OCI-LY1 (cell line): ENCODE measurements around the gene RTRAF.

Experiments used
- H2AFZ ChIP-seq: fragments of 200-600 bp; sonication (generic), shearing (Covaris generic); 2 replicates; pipeline ENCODE4 v1.6.0; 2014; ENCODE audit warnings: antibody characterized with exemption, mild to moderate bottlenecking, low read length
- H3F3A ChIP-seq: fragments of 200-600 bp; sonication (generic), shearing (Covaris generic); 2 replicates; pipeline ENCODE4 v1.6.0; 2014; ENCODE audit warnings: mild to moderate bottlenecking, antibody characterized with exemption, low read length, moderate library complexity; ENCODE audit not compliant: insufficient read depth
- H3K27ac ChIP-seq: fragments of 200-600 bp; sonication (generic); 2 replicates; pipeline ENCODE4 v1.5.1; 2014; ENCODE audit warnings: low read length, mixed run types, mild to moderate bottlenecking, low read depth; ENCODE audit not compliant: poor library complexity, severe bottlenecking
- H3K27me3 ChIP-seq: fragments of 200-600 bp; sonication (generic); 2 replicates; pipeline ENCODE4 v1.6.0; 2014; ENCODE audit warnings: antibody characterized with exemption, mild to moderate bottlenecking, low read length, moderate library complexity; ENCODE audit not compliant: insufficient read depth
- H3K36me3 ChIP-seq: fragments of 200-600 bp; sonication (generic); 2 replicates; pipeline ENCODE4 v1.6.1; 2014; ENCODE audit warnings: mild to moderate bottlenecking, antibody characterized with exemption, low read length, moderate library complexity, mixed read lengths; ENCODE audit not compliant: insufficient read depth
- H3K4me1 ChIP-seq: fragments of 200-600 bp; sonication (generic); 2 replicates; pipeline ENCODE4 v1.5.1; 2014; ENCODE audit warnings: mild to moderate bottlenecking, low read length, moderate library complexity; ENCODE audit not compliant: insufficient read depth, severe bottlenecking
- H3K4me2 ChIP-seq: fragments of 200-600 bp; sonication (generic), shearing (Covaris generic); 2 replicates; pipeline ENCODE4 v1.6.1; 2014; ENCODE audit warnings: low read length
- H3K4me3 ChIP-seq: fragments of 200-600 bp; sonication (generic); 2 replicates; pipeline ENCODE4 v1.5.1; 2014; ENCODE audit warnings: low read length, low read depth, mild to moderate bottlenecking, mixed read lengths; ENCODE audit not compliant: poor library complexity, severe bottlenecking
- H3K79me2 ChIP-seq: fragments of 200-600 bp; shearing (Covaris generic); 2 replicates; pipeline ENCODE4 v1.6.1; 2016; ENCODE audit warnings: mixed run types, low read length, mixed read lengths; ENCODE audit not compliant: insufficient read depth
- H3K9ac ChIP-seq: fragments of 200-600 bp; sonication (generic), shearing (Covaris generic); 2 replicates; pipeline ENCODE4 v1.6.1; 2014; ENCODE audit warnings: mild to moderate bottlenecking, low read length, mixed read lengths
- H3K9me2 ChIP-seq: fragments of 200-600 bp; sonication (generic), shearing (Covaris generic); 2 replicates; pipeline ENCODE4 v1.6.1; 2014; ENCODE audit warnings: low read depth, mild to moderate bottlenecking, low read length, mixed read lengths
- H3K9me3 ChIP-seq: fragments of 200-600 bp; shearing (Covaris generic); 2 replicates; pipeline ENCODE4 v1.6.1; 2014; ENCODE audit warnings: low read length, mixed read lengths
- H4K20me1 ChIP-seq: fragments of 200-600 bp; sonication (generic), shearing (Covaris generic); 2 replicates; pipeline ENCODE4 v1.6.0; 2016; ENCODE audit warnings: mild to moderate bottlenecking, low read length; ENCODE audit not compliant: insufficient read depth
- CTCF ChIP-seq: fragments of 200-600 bp; sonication (generic), shearing (Covaris generic); IDR thresholded peaks from 2 replicates; pipeline ENCODE4 v1.5.1; 2017; ENCODE audit warnings: mild to moderate bottlenecking, antibody characterized with exemption, low read length, moderate library complexity, mixed read lengths
- EZH2 ChIP-seq: fragments of 200-600 bp; sonication (generic), shearing (Covaris generic); IDR thresholded peaks from 2 replicates; pipeline ENCODE4 v1.8.0; 2017; ENCODE audit warnings: borderline replicate concordance, mixed run types, mild to moderate bottlenecking, antibody characterized with exemption, low read length, moderate library complexity, mixed read lengths

Gene RTRAF

GRCh38 chr14:51981218-51981854 lies 8.0 kb upstream of the RTRAF start:
- H3K4me3 ChIP-seq: no peak overlapping the region
- no peak overlapping the region for H3K4me2 ChIP-seq
- no peak overlapping the region for H3K27ac ChIP-seq
- no peaks in the 10 kb centered on the region for H3F3A ChIP-seq
- H3K4me1 ChIP-seq: no peaks in the 10 kb centered on the region
- H3K27me3 ChIP-seq: no peaks in the 10 kb centered on the region
- H4K20me1 ChIP-seq: no peaks in the 10 kb centered on the region
- H3K9me2 ChIP-seq: no peaks in the 10 kb centered on the region
- no peak overlapping the region for H3K9ac ChIP-seq
- H3K79me2 ChIP-seq: no peaks in the 10 kb centered on the region
- no peak for TF ChIP-seq CTCF
- no peak for TF ChIP-seq EZH2
- no peak overlapping the region for H2AFZ ChIP-seq
- H3K36me3 ChIP-seq: no peaks in the 10 kb centered on the region
- no peaks in the 10 kb centered on the region for H3K9me3 ChIP-seq

- H3F3A ChIP-seq: no peaks in the 10 kb centered on the region
- TF ChIP-seq CTCF: no peak
- TF ChIP-seq EZH2: no peak
- no peak overlapping the region; the same call in 1 of the 2 replicates for H3K9ac ChIP-seq
- H2AFZ ChIP-seq: peak overlapping the region; percentile 78; the same call in 1 of the 2 replicates
- H4K20me1 ChIP-seq: no peaks in the 10 kb centered on the region
- H3K79me2 ChIP-seq: peaks cover 19% of the 10 kb centered on the region
- H3K4me3 ChIP-seq: no peak overlapping the region
- H3K9me3 ChIP-seq: no peaks in the 10 kb centered on the region
- peaks cover 21% of the 10 kb centered on the region for H3K36me3 ChIP-seq
- H3K4me2 ChIP-seq: peak overlapping the region; percentile 90; the same call in 1 of the 2 replicates
- H3K27ac ChIP-seq: no peak overlapping the region
- no peaks in the 10 kb centered on the region for H3K27me3 ChIP-seq
- no peaks in the 10 kb centered on the region for H3K9me2 ChIP-seq
- peaks cover 30% of the 10 kb centered on the region for H3K4me1 ChIP-seq
These were observed 1.1 kb upstream of the RTRAF start for GRCh38 chr14:51988221-51988620.

GRCh38 chr14:51990488-51990887 lies 1.1 kb downstream of the RTRAF start:
- no peak for TF ChIP-seq EZH2
- TF ChIP-seq CTCF: no peak
- Histone ChIP-seq H3K4me3 (peak overlapping the region; percentile 74), H3K79me2 (peaks cover 19% of the 10 kb centered on the region), H2AFZ (no peak overlapping the region), H3F3A (no peaks in the 10 kb centered on the region), H3K27me3 (no peaks in the 10 kb centered on the region), H3K9ac (peak overlapping the region; percentile 80), H3K36me3 (peaks cover 43% of the 10 kb centered on the region), H4K20me1 (no peaks in the 10 kb centered on the region), H3K9me3 (no peaks in the 10 kb centered on the region), H3K27ac (no peak overlapping the region), H3K4me1 (peaks cover 35% of the 10 kb centered on the region), H3K4me2 (peak overlapping the region; percentile 77), H3K9me2 (no peaks in the 10 kb centered on the region)
